NCI-H128 (cell line): ENCODE results near the gene NDUFAB1.
A peak's percentile ranks its signal among the peaks of the same experiment; 100 is the strongest.
"Not testable (repeated sequence)": the region's sequence is repeated elsewhere in the genome, so short reads cannot be mapped to it uniquely, and the experiment has no call there.

Experiments
- DNase-seq: peaks from one replicate; lab custom pipeline; 2025; ENCODE audit not compliant: unreplicated experiment; lab: John Stamatoyannopoulos, UW

NDUFAB1 gene

GRCh38 chr16:23556881-23557778, 39.0 kb downstream of the NDUFAB1 start, which contains the start of the genes EARS2 and UBFD1:
EARS2 (minus strand) TSS chr16:23557350; CDS start chr16:23557343, 7 bp downstream.
UBFD1 (plus strand) TSS chr16:23557727; CDS start chr16:23557743, 16 bp downstream.
- DNase-seq: peak; percentile 84

- DNase-seq: no peak
These were observed 41.6 kb downstream of the NDUFAB1 start for GRCh38 chr16:23554536-23554935.

- DNase-seq: no peak
These were observed 44.0 kb downstream of the NDUFAB1 start for GRCh38 chr16:23552161-23552560.

GRCh38 chr16:23549938-23550337, 46.2 kb downstream of the NDUFAB1 start:
- DNase-seq: no peak

GRCh38 chr16:23544436-23544835, 51.7 kb downstream of the NDUFAB1 start:
- DNase-seq: no peak

GRCh38 chr16:23540817-23541178, 55.3 kb downstream of the NDUFAB1 start:
- DNase-seq: not testable (repeated sequence)

- DNase-seq: no peak
These were observed 55.9 kb downstream of the NDUFAB1 start for GRCh38 chr16:23539984-23540816.

GRCh38 chr16:23538919-23539278, 57.2 kb downstream of the NDUFAB1 start:
- DNase-seq: no peak

- DNase-seq: no peak
These were observed 58.7 kb downstream of the NDUFAB1 start for GRCh38 chr16:23537390-23537789.

GRCh38 chr16:23535901-23536300, 60.2 kb downstream of the NDUFAB1 start:
- no peak for DNase-seq

- DNase-seq: no peak
These were observed 61.0 kb downstream of the NDUFAB1 start for GRCh38 chr16:23534868-23535860.

GRCh38 chr16:23532448-23532847, 63.7 kb downstream of the NDUFAB1 start:
- no peak for DNase-seq
